ENCODE data around the gene ZNF549. TPM values are rescaled to one million over a fixed set of nuclear protein-coding genes. Genes with fewer than 3 reads are reported as not detected.
"Not testable (repeated sequence)": the region's sequence is repeated elsewhere in the genome, so short reads cannot be mapped to it uniquely, and the experiment has no call there.

Gene ZNF549
- 1 to 10 TPM; 9.0 to 9.1 TPM for total RNA-seq

GRCh38 chr19:57527136-57527881 is at the start of gene ZNF549:
TSS of gene ZNF549 (plus strand) at chr19:57527356. CDS start at chr19:57527574, 218 bp downstream.
- POLR2A ChIA-PET: no interaction called here

DNA sequence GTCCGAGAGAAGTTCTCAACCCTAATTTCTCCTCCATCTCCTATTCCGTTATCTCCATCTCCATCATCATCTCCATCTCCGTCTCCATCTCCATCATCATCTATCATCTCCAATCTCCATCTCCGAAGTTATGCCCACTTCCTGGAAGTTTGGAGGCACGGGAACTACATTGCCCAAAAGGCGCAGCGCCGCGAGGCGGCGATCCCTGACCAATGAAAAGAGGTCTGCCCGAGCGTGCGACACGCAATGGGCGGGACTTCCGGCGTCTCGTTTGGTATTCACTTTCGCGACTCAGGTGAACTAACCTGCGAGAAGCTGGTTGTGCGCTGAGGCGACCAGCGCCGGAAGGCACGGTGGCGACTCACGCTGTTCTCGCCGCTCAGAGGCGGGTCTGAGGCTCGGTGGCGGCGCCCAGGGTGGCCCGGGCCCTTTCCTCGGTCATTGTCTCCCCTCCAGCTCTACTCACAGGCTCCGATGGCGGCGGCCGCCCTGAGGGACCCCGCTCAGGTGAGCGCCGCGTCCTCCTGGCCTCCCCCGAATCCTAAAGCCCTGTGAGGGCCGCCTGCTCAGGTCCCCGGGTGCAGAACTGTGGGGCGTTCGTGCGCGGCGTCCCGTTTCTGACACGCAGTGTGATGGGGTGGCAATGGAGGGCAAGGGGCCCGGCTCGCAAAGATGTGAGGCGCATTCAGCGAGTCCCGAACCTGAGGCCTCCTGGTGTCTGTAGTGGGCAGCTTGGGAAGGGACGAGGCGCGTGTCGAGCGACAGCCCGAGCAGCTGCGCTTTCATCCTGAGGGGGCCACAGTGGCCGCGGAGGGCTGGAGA is 39.5 kb upstream of the ZNF549 start, which contains the start of gene ZNF419:
ZNF419 (plus strand) TSS at position 274 of the 822 bp plus-strand sequence; CDS start at position 475, 201 bp downstream.
- DNase-seq: peak; percentile 96
- Mint-ChIP-seq H3K4me1 (peaks cover 16% of the 10 kb centered on the region), H3K36me3 (ENCODE audit: low read depth) (peaks cover 50% of the 10 kb centered on the region), H3K4me3 (peak within 1 kb of the TSS; percentile 55), H3K27ac (peak within 1 kb of the TSS; percentile 75), H3K9me3 (peaks cover 45% of the 10 kb centered on the region)
- POLR2A ChIA-PET, CTCF ChIA-PET, H3K27me3 Mint-ChIP-seq: not testable (repeated sequence)

More at GRCh38 chr19:57527136-57527881, at the start of gene ZNF549:
- CTCF ChIA-PET: interaction anchor here (0.6 kb wide), 2 partner anchors 20 to 121 kb away, joined by 3 read pairs; no protein-coding TSS in a partner anchor
- peaks cover 21% of the 10 kb centered on the region for H3K4me1 Mint-ChIP-seq
- no peaks in the 10 kb centered on the region for H3K27me3 Mint-ChIP-seq
- peak within 1 kb of the TSS; percentile 92 for H3K4me3 Mint-ChIP-seq
- peak; percentile 92 for DNase-seq
- H3K36me3 Mint-ChIP-seq (ENCODE audit: low read depth): peaks cover 42% of the 10 kb centered on the region
- peaks cover 50% of the 10 kb centered on the region for H3K9me3 Mint-ChIP-seq
- H3K27ac Mint-ChIP-seq: peak within 1 kb of the TSS; percentile 92

- Mint-ChIP-seq H3K27ac (peak overlapping the region; percentile 6), H3K36me3 (ENCODE audit: low read depth) (peaks cover 56% of the 10 kb centered on the region), H3K9me3 (peaks cover 49% of the 10 kb centered on the region), H3K4me3 (peak overlapping the region; percentile 55), H3K4me1 (peaks cover 16% of the 10 kb centered on the region)
- DNase-seq, CTCF ChIA-PET, POLR2A ChIA-PET, H3K27me3 Mint-ChIP-seq: not testable (repeated sequence)
Observed at GRCh38 chr19:57488299-57488644, 38.9 kb upstream of the ZNF549 start.

DNA sequence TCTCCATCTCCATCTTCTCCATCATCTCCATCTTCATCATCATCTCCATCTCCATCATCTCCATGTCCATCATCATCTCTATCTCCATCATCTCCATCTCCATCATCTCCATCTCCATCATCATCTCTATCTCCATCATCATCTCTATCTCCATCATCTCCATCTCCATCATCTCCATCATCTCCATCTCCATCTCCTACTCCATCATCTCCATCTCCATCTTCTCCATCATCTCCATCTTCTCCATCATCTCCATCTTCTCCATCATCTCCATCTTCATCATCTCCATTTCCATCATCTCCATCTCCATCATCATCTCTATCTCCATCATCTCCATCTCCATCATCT is 27.9 kb upstream of the ZNF549 start:
- Mint-ChIP-seq H3K4me1 (peaks cover 16% of the 10 kb centered on the region), H3K27ac (peak overlapping the region; percentile 85), H3K4me3 (peak overlapping the region; percentile 78), H3K36me3 (ENCODE audit: low read depth) (peaks cover 52% of the 10 kb centered on the region), H3K9me3 (peaks cover 52% of the 10 kb centered on the region)
- CTCF ChIA-PET: interaction anchor here (0.9 kb wide), 1 partner anchor 59 kb away, joined by 3 read pairs; no protein-coding TSS in a partner anchor
- H3K27me3 Mint-ChIP-seq, POLR2A ChIA-PET, DNase-seq: not testable (repeated sequence)

DNA sequence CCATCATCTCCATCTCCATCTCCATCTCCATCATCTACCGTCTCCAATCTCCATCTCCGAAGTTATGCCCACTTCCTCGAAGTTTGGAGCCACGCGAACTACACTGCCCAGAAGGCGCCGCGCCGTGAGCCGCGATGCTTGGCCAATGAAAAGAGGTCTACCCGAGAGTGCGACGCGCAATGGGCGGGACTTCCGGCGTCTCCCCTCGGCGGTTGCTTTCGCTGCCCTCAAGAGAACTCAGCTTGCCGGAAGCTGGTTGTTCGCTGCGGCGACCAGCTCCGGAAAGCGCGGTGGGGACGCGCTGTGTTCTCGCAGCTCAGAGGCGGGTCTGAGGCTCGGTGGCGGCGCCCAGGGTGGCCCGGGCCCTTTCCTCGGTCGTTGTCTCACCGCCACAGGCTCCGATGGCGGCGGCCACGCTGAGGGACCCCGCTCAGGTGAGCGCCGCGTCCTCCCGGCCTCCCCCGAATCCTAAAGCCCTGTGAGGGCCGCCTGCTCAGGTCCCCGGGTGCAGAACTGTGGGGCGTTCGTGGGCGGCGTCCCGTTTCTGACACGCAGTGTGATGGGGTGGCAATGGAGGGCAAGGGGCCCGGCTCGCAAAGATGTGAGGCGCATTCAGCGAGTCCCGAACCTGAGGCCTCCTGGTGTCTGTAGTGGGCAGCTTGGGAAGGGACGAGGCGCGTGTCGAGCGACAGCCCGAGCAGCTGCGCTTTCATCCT is 27.3 kb upstream of the ZNF549 start, which contains the start of gene ZNF773:
ZNF773 (plus strand) TSS at position 259 of the 716 bp plus-strand sequence; CDS start at position 402, 143 bp downstream.
- H3K36me3 Mint-ChIP-seq (ENCODE audit: low read depth): peaks cover 52% of the 10 kb centered on the region
- CTCF ChIA-PET: interaction anchor here (0.9 kb wide), 1 partner anchor 58 kb away, joined by 3 read pairs; no protein-coding TSS in a partner anchor

GRCh38 chr19:57500400-57500799 is 26.8 kb upstream of the ZNF549 start:
- DNase-seq: not testable (repeated sequence)
- Mint-ChIP-seq H3K4me3 (peak overlapping the region; percentile 78), H3K36me3 (ENCODE audit: low read depth) (peaks cover 53% of the 10 kb centered on the region)

More for the DNA sequence above, 27.3 kb upstream of the ZNF549 start, which contains the start of gene ZNF773:
- Mint-ChIP-seq H3K4me1 (peaks cover 16% of the 10 kb centered on the region), H3K9me3 (peaks cover 48% of the 10 kb centered on the region), H3K4me3 (peak within 1 kb of the TSS; percentile 78), H3K27ac (peak within 1 kb of the TSS; percentile 85)
- DNase-seq: peak; percentile 97
- not testable (repeated sequence) for H3K27me3 Mint-ChIP-seq
- POLR2A ChIA-PET: interaction anchor here (0.6 kb wide), 1 partner anchor 67 kb away, joined by 4 read pairs; no protein-coding TSS in a partner anchor

GRCh38 chr19:57506163-57506562 is 21.0 kb upstream of the ZNF549 start:
- H3K4me1 Mint-ChIP-seq: peaks cover 3% of the 10 kb centered on the region
- DNase-seq: no peak
- POLR2A ChIA-PET: no interaction called here
- no peak overlapping the region for H3K27ac Mint-ChIP-seq
- H3K27me3 Mint-ChIP-seq: no peaks in the 10 kb centered on the region
- peaks cover 81% of the 10 kb centered on the region for H3K36me3 Mint-ChIP-seq (ENCODE audit: low read depth)
- H3K4me3 Mint-ChIP-seq: no peak overlapping the region
- H3K9me3 Mint-ChIP-seq: peaks cover 57% of the 10 kb centered on the region
- CTCF ChIA-PET: no interaction called here

More at GRCh38 chr19:57500400-57500799, 26.8 kb upstream of the ZNF549 start:
- H3K27ac Mint-ChIP-seq: peak overlapping the region; percentile 85
- ChIA-PET POLR2A (interaction anchor here (0.6 kb wide), 1 partner anchor 66 kb away, joined by 4 read pairs; no protein-coding TSS in a partner anchor), CTCF (interaction anchor here (0.9 kb wide), 1 partner anchor 58 kb away, joined by 3 read pairs; no protein-coding TSS in a partner anchor)
- H3K27me3 Mint-ChIP-seq: not testable (repeated sequence)
- H3K4me1 Mint-ChIP-seq: peaks cover 16% of the 10 kb centered on the region
- peaks cover 48% of the 10 kb centered on the region for H3K9me3 Mint-ChIP-seq

DNA sequence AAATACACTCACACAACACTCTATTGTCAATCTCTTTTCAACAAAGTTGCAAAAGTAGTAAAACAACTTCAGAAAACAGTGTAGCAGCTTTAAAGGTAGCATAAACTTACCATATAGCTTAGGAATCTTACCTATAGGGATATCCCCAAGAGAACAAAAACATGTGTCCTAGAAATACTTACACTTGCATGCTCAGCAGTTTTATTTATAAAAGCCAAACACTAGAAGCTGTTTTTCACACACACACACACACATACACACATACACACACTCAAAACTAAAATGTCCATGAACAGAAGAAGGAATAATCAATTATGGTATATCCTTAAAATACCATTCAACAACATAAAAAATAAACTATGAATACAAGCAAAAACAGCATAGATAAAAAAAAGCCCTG is 15.7 kb upstream of the ZNF549 start:
- Mint-ChIP-seq H3K9me3 (peaks cover 66% of the 10 kb centered on the region), H3K4me1 (no peaks in the 10 kb centered on the region), H3K27me3 (no peaks in the 10 kb centered on the region), H3K4me3 (no peak overlapping the region), H3K36me3 (ENCODE audit: low read depth) (peaks cover 69% of the 10 kb centered on the region), H3K27ac (no peak overlapping the region)
- DNase-seq: no peak
- ChIA-PET POLR2A (interaction anchor here (0.6 kb wide), 1 partner anchor 33 kb away, joined by 3 read pairs; no protein-coding TSS in a partner anchor), CTCF (no interaction called here)

GRCh38 chr19:57512845-57513244 is 14.3 kb upstream of the ZNF549 start:
- Mint-ChIP-seq H3K9me3 (peaks cover 68% of the 10 kb centered on the region), H3K27me3 (no peaks in the 10 kb centered on the region), H3K4me1 (no peaks in the 10 kb centered on the region), H3K36me3 (ENCODE audit: low read depth) (peaks cover 64% of the 10 kb centered on the region), H3K27ac (no peak overlapping the region), H3K4me3 (no peak overlapping the region)
- ChIA-PET POLR2A (no interaction called here), CTCF (interaction anchor here (0.7 kb wide), 1 partner anchor 473 kb away, joined by 3 read pairs; no protein-coding TSS in a partner anchor)
- no peak for DNase-seq

DNA sequence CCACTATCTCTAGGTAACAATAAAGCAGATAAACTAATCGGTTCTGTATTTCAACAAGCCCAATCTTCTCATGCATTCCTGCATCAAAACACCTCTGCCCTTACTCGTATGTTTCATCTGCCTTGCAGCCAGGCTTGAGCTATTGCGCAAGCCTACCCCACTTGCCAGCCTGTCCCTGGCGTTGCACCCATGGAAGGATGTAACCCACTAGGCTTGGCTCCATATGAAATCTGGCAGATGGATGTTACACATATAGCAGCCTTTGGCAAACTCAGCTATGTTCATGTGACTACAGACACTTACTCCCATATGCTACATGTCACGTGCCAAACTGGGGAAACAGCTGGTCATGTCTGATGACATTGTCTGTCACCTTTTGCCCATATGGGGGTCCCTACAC is 11.9 kb upstream of the ZNF549 start:
- ChIA-PET CTCF (interaction anchor here (0.6 kb wide), 1 partner anchor 703 kb away, joined by 3 read pairs; no protein-coding TSS in a partner anchor), POLR2A (interaction anchor here (0.6 kb wide), 1 partner anchor 162 kb away, joined by 4 read pairs; no protein-coding TSS in a partner anchor)
- Mint-ChIP-seq H3K4me3 (no peak overlapping the region), H3K36me3 (ENCODE audit: low read depth) (peaks cover 50% of the 10 kb centered on the region), H3K27me3 (no peaks in the 10 kb centered on the region), H3K9me3 (peaks cover 62% of the 10 kb centered on the region), H3K4me1 (no peaks in the 10 kb centered on the region), H3K27ac (no peak overlapping the region)
- DNase-seq: no peak

DNA sequence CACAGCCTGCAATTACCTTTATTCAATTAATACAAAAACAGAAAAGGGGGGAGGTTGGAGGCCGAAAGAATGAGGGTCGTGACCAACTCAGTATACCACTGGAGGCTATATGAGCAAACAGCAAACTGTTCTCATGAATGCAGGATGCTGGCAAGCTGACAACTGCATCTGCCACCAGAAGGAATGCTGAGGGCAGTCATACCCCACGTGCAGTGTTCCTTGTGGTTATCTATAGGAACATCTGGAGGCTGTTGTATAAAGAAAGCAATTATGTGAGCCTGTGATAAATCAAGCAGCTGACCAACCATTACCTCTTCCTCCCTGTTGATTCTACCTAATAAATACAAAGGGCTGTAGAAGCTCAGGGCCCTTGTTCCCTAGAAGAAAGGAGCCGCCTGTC is 9.1 kb upstream of the ZNF549 start:
- CTCF ChIA-PET, H3K27me3 Mint-ChIP-seq, POLR2A ChIA-PET, DNase-seq, H3K4me3 Mint-ChIP-seq, H3K27ac Mint-ChIP-seq, H3K4me1 Mint-ChIP-seq: not testable (repeated sequence)
- peaks cover 58% of the 10 kb centered on the region for H3K9me3 Mint-ChIP-seq
- peaks cover 42% of the 10 kb centered on the region for H3K36me3 Mint-ChIP-seq (ENCODE audit: low read depth)

DNA sequence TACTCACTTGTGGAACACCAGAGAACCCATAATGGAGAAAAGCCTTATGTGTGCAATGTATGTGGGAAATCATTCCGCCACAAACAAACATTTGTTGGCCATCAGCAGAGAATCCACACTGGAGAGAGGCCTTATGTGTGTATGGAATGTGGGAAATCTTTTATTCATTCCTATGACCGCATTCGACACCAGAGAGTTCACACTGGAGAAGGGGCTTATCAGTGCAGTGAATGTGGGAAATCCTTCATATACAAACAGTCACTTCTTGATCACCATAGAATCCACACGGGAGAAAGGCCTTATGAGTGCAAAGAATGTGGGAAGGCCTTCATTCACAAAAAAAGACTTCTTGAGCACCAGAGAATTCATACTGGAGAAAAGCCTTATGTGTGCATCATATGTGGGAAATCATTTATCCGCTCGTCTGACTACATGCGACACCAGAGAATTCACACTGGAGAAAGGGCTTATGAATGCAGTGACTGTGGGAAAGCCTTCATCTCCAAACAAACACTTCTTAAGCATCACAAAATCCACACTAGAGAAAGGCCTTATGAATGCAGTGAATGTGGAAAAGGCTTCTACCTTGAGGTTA is 10.9 kb downstream of the ZNF549 start:
- Mint-ChIP-seq H3K36me3 (ENCODE audit: low read depth) (peaks cover 93% of the 10 kb centered on the region), H3K27ac (no peak overlapping the region), H3K9me3 (peaks cover 78% of the 10 kb centered on the region), H3K4me3 (no peak overlapping the region), H3K27me3 (no peaks in the 10 kb centered on the region), H3K4me1 (no peaks in the 10 kb centered on the region)
- CTCF ChIA-PET: no interaction called here
- DNase-seq: no peak
- POLR2A ChIA-PET: no interaction called here

Data from activated CD4-positive, alpha-beta T cell treated with anti-CD3 and anti-CD28 coated beads, Interleukin-2, amount 10 ng/mL, durations not matched to agents 7 days and 5 days (primary cell).